NCI-H524 (cell line): ENCODE measurements around the gene HRG.

ENCODE experiments used
- DNase-seq, 2 experiments: peaks; one replicate each; lab custom pipeline; 2025; lab: John Stamatoyannopoulos, UW

HRG gene

GRCh38 chr3:186638259-186638658 lies 27.6 kb upstream of the HRG start:
- no peak for DNase-seq

GRCh38 chr3:186639778-186640472 lies 25.9 kb upstream of the HRG start, which contains the start of gene FETUB:
Gene FETUB (plus strand): TSS chr3:186640399. CDS start chr3:186640461, 62 bp downstream.
- no peak for DNase-seq

- no peak for DNase-seq
Observed at GRCh38 chr3:186640473-186640818, 25.4 kb upstream of the HRG start.

GRCh38 chr3:186640929-186641328 lies 24.9 kb upstream of the HRG start:
- DNase-seq: no peak

- no peak for DNase-seq
Observed at GRCh38 chr3:186642014-186642413, 23.8 kb upstream of the HRG start.

- DNase-seq: no peak
Observed at GRCh38 chr3:186643493-186643892, 22.3 kb upstream of the HRG start.

- no peak for DNase-seq
Observed at GRCh38 chr3:186644683-186645082, 21.1 kb upstream of the HRG start.

GRCh38 chr3:186646106-186646505 lies 19.7 kb upstream of the HRG start:
- peak; percentile 82 to 94 for DNase-seq

- DNase-seq: no peak
Observed at GRCh38 chr3:186646841-186647240, 19.0 kb upstream of the HRG start.

- DNase-seq: no peak
Observed at GRCh38 chr3:186648851-186649250, 17.0 kb upstream of the HRG start.

- DNase-seq: no peak
Observed at GRCh38 chr3:186651678-186652215, 14.1 kb upstream of the HRG start.

GRCh38 chr3:186653080-186653707 lies 12.6 kb upstream of the HRG start:
- DNase-seq: no peak

GRCh38 chr3:186653984-186654383 lies 11.8 kb upstream of the HRG start:
- no peak for DNase-seq

- DNase-seq: no peak
Observed at GRCh38 chr3:186663361-186664118, 2.3 kb upstream of the HRG start.

- no peak for DNase-seq
Observed at GRCh38 chr3:186664119-186664495, 1.7 kb upstream of the HRG start.

GRCh38 chr3:186664506-186664905 lies 1.3 kb upstream of the HRG start:
- DNase-seq: no peak

- DNase-seq: no peak
Observed at GRCh38 chr3:186668426-186668825, 2.6 kb downstream of the HRG start.

GRCh38 chr3:186669378-186670084 lies 3.7 kb downstream of the HRG start:
- no peak for DNase-seq

- no peak for DNase-seq
Observed at GRCh38 chr3:186670155-186670554, 4.3 kb downstream of the HRG start.

GRCh38 chr3:186671051-186671450 lies 5.2 kb downstream of the HRG start:
- DNase-seq: no peak

- DNase-seq: no peak
Observed at GRCh38 chr3:186678604-186679003, 12.8 kb downstream of the HRG start.

- DNase-seq: no peak
Observed at GRCh38 chr3:186679151-186679550, 13.3 kb downstream of the HRG start.
